Activated CD8-positive, alpha-beta memory T cell treated with anti-CD3 and anti-CD28 coated beads, Interleukin-2, amount 50 U/mL, for 24 hours (primary cell): ENCODE data around the gene EEF2.
"Not testable (repeated sequence)": the region's sequence is repeated elsewhere in the genome, so short reads cannot be mapped to it uniquely, and the experiment has no call there.

ENCODE experiments used
- DNase-seq: peaks from one replicate; pipeline ENCODE4 v3.0.0-alpha.2; 2020; ENCODE audit errors: extremely low read depth

The EEF2 gene

DNA sequence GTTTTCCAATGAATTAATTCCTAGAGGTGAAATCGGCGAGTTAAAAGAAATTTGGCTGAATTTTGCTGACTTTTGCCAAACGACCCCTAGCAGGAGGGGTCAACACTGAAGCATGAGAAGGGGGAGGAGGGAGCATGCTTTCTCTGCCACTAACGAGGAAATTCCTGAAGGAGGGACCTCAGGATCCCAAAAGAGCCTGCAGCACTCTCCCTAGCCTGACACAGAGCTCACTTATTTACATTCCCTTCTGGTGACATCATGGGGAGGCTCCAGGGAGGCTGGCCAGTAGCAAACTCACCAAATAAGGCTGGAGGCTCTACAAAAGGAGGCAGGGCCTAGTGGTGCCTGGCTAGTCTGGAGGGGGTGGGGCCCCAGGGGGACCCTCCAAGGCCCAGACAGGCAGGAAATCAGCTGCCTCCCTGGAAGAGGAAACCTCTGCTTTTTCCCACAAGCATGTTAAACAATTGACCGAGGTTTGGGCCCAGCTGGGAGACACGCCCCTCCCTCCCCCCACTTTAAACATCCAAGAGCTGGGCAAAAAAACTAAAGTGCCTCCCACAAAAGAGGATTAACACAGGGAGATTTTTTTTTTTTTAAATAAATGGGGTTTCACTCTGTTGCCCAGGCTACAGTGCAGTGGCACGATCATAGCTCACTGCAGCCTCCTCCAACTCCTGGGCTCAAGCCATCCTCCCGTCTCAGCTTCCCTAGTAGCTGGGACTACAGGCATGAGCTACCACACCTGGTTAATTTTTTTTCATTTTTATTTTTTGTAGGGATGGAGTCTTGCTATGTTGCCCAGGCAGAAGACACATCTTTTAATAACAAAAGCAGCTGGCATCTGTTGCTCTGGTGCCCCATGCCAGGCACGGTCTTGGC lies 16.5 kb downstream of the EEF2 start:
- no peak for DNase-seq

GRCh38 chr19:3967983-3968382 lies 17.3 kb downstream of the EEF2 start:
- not testable (repeated sequence) for DNase-seq

DNA sequence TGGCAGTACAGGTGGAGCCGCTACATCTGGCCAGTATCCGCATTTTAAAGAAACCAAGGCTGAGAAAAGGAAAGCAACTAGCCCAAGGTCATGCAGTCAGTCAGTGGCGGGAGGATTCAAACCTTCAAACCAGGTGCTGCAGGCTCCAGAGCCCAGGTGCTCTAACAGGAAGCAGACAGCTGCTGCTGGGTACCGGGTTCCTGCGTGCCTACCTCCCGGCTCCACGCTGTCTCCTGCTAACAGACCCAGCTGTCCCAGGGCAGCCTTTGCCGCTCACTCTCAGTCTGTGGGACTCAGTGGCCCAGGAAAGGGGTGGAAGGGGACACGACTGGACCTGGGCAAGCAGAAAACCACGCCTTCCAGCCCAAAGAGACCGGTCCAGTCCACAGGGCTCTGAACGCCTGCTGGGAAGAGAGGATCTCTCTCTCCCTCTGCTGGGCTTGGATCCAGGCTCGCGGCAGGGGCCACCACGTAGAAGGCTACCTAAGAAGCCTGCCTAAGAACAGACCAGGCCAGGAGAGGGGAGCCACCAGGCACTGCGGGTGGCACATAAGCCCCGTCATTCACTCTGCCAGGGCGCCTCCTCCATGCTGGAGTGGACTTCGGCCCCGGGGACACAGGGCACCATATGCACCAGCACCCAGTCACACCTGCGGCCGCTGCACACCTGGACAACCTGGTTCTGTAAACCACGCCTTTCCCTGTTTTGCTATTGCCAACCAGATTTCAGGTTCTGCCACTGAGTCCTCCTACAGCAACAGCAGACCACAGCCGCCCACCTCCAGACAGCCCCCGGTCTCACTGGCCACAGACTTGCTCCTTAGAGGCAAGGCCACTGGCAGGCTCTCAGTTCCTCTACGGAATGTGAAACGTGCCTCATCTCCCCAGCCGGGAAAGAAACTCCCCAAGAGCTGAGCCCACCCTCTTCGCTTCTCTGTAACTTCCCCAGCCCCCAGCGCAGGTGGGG lies 18.9 kb downstream of the EEF2 start:
- DNase-seq, result no peak

GRCh38 chr19:3964256-3965194 lies 20.7 kb downstream of the EEF2 start:
- DNase-seq, result no peak

DNA sequence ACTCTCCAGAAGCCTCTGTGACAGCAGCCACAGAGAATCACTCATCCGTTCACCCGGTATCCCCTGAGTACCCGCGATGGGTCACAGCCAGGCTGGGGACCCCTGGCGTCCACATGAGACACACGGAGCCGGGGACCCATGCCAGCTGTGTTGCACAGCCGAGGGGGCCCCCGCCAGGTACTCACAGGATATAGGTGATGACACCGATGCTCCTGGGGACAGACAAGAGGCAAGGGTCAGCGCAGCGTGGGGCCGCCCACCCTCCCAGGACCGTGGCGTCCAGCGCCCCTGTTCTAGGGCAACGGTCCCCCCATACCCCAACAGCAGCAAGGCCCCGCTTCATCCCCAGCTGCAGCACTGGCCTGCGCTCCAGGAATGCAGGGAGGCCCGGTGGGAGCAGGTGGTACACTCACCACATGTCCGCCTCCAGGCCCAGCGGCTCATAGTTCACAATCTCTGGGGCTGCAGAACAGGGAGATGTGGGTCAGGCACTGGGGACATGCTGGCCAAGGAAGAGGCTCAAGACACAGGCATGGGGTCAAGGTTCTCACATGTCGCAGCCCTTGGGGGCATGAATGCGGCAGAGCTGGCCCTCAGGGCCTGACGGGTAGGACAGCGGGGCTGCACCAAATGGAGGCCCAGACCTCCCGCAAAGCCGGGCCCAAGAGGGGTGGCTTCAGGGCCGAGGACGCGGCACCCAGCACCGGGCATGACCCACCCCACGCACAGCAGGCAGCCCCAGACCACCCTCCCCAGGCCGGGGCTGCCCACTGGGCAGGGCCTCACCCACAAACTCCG lies 21.6 kb downstream of the EEF2 start:
- no peak for DNase-seq

GRCh38 chr19:3961007-3961406 lies 24.3 kb downstream of the EEF2 start:
- no peak for DNase-seq

DNA sequence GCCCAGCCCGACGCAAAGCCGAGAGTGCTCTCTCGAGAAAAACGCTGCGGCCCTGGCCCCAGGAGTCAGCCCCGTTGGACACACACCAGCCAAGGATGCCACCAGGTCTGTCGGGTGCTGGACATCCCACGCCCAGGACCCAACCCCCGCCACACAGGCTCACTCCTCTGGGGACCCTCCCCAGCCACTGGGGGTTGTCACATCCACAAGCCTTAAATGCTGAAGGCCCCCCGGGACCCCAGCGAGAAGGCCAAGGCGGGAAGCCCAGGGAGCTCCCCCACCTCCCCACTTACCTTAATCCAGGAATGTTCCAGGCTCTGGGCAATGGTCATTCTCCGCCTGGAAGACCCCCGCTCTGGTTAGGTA lies 25.5 kb downstream of the EEF2 start:
- no peak for DNase-seq

DNA sequence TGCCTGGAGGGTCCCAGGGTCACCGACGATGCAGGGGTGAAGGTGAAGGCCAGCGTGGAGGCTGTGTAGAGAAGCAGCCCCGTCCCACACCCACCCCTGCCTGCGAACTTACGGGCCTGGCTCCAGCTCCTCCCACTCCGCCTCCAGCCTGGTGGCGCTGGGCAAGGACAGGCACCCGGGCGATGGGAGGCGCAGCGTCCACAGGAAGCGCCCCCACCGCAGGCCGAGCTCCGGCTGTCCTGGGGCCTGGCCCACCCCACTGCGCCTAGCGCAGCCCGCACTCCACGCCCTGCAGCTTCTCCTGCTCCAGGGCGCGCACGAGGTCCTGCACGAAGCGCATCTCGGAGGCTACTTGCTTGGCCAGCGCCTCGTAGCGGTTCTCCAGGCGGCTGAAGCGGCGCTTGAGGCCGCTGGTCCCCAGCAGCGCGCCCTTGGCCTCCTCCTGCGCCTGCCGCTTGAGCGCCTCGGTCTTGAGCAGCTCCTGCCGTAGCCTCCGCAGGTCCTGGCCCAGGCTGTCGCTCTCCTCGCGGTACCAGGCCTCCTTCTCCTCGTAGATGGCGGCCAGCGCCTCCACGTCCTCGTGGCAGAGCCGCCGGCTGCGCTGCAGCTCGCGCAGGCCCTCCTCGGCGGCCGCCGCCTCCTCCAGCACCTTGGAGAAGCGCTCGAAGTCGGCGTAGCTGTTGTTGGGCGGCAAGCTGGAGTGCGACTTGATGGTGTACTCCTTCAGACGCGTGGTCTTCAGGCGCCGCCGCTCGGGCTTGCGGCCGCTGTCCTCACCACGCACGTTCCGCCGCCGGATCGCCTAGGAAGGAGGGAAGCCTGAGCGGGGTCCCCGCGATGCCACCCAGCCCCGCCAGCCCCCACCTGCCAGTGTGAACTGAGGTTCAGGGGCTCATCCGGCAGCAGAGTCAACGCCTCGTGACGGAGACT lies 26.2 kb downstream of the EEF2 start:
- DNase-seq, result no peak

DNA sequence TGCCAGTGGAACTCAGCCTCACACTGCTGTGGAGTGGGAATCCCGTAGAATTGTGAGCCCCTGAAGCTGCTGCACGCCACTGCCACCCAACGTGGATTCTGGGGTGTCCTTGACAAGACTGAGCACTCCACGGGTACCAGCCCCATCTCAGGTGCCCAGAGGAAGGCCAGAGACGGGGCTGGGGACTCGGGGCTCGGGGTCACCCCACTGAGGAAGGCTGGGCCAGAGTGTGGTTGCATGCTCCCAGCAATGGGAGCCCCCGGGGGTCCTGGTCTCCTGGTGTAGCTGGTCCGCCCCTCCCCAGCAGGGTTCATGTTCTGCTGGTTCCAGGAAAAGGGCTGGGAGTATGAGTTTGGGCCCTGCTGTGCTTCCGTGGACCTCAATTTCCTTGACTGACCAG lies 29.6 kb downstream of the EEF2 start:
- no peak for DNase-seq

DNA sequence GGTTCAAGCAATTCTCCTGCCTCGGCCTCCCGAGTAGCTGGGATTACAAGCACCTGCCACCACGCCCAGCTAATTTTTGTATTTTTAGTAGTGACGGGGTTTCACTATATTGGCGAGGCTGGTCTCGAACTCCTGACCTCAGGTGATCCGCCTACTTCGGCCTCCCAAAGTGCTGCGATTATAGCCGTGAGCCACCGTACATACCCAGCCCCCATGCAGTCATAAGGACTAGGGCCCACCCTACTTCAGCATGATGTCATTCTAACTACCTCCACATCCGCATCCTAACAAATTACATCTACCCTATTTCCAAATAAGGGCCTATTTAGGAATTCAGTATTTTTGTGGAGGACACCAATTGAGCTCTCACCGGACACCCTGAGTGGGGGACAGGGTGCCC lies 30.0 kb downstream of the EEF2 start:
- DNase-seq, result not testable (repeated sequence)

GRCh38 chr19:3954107-3954506 lies 31.2 kb downstream of the EEF2 start:
- no peak for DNase-seq

DNA sequence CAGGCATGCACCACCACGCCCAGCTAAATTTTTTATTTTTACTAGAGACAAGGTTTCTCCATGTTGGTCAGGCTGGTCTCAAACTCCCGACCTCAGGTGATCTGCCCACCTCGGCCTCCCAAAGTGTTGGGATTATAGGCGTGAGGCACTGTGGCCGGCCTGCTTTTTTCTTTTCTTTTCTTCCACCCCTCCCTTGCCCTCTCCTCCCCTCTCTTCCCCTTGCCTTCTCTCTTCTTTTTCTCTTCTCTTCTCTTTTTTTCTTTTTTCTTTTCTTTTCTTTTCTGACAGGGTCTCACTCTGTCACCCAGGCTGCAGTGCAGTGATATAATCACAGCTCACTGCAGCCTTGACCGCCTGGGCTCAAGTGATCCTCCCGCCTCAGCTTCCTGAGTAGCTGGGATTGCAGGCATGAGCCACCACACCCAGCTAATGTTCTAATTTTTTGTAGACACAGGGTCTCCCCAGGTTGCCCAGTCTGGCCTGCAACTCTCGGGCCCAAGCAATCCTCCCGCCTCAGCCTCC lies 32.4 kb downstream of the EEF2 start:
- DNase-seq, result not testable (repeated sequence)

DNA sequence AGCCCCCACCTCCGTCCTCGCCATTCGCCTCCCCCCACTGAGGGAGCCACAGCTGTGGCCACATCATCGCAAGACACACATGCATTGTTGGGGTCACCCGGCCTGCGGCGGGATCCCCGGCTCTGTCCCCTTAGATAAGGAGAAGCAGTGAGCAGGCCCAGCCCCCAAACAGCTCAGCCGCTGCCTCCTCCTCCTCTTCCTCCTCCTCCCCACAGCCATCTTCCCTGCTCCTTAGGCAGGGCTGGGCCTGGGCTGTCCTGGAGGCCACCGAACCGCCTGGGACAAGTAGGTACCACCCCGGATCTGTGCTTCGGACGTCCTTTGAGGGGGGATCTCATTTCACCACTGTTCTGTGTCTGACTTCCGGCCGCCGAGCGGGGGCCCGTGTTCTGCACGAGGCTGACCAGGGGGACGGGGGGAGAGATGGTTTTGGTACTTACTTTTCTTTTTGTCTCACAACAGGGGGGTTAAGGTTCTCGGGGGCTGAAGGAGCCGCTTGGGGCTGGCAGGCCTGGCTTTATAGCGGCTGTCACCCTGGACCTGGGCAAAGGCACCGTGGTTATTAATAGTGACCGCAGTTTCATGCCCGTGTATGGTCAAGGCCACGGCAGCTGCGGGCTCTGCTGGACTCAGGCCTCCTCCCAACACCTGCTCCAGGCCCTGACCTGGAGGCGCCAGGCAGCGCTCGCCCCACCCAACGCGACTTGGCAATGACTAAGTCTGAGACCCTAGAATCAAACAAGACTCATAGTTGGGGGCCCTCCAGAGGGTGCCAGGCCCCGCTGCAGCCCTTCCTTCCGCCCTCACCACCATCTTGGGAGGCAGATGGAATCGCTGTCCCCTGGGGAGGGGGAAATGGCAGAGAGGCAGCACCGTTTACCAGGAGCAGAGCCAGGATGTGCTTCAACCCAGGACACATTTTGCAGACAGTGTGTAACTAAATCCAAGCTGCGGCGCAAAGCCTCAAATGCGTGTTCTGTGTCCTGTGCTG lies 34.1 kb downstream of the EEF2 start:
- DNase-seq, result no peak

GRCh38 chr19:3949997-3950859 lies 35.0 kb downstream of the EEF2 start:
- DNase-seq, result no peak

DNA sequence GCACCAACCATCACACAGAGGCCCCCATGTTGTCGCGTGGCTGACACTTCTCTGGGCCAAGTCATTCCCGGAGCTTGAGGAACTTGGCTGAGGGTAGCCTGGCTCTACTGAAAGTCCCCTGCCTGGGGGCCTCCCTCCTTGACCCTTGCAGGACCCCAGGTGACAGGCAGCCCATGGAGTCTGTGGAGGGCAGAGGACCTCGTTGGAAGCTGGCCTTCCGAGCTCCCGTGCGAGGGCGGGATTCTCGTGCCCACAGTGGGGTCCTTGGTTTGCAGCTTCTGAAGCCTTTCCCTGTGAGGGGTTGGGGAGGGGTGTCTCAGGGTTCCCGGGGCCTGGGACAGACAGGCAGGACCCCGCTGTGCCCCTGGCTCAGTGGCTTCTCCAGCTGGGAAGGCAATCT lies 36.0 kb downstream of the EEF2 start:
- no peak for DNase-seq

DNA sequence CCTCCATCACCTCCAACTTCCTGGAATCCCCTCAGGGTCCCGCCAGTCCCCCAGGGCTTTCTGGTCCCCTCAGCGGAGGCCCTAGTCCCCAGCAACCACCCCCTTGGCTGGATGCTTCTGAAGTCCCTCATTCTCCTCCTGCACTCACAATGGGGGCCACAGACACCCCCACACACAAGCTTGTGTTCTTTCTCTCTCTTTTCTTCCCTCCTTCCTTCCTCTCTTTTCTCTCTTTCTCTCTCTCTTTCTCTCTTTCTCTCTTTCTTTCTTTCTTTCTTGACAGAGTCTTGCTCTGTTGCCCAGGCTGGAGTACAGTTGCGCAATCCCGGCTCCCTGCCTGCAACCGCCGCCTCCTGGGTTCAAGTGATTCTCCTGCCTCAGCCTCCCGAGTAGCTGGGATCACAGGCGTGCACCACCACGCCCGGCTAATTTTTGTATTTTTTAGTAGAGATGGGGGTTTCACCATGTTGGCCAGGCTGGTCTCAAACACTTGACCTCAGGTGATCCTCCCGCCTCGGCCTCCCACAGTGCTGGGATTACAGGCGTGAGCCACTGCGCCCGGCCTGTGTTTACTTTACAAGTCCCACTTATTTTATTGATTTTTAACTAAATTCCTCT lies 37.8 kb downstream of the EEF2 start:
- DNase-seq, result not testable (repeated sequence)

DNA sequence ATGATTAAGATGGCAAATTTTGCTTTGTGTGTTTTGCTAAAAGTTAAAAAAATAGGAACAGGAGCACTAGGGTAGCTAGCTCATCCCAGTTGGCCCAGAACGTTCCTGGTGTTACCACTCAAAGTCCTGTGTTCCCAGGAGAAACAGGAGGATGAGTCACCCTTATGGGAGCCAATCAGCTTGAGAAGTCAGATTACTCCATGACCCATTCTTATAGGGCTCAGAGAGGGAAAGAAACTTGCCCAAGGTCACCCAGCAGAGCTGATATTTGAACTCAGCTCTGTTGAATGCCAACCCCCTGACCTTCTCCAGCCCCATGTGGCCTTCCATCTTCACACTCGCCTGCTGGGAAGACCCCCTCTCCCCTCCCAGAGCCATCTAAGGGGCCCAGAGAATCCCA lies 39.4 kb downstream of the EEF2 start:
- DNase-seq, result no peak
